ENCODE measurements around the gene NUP37.
A peak's percentile ranks its signal among the peaks of the same experiment; 100 is the strongest.
"Not testable (repeated sequence)": the region's sequence is repeated elsewhere in the genome, so short reads cannot be mapped to it uniquely, and the experiment has no call there.

The NUP37 gene, protein sequence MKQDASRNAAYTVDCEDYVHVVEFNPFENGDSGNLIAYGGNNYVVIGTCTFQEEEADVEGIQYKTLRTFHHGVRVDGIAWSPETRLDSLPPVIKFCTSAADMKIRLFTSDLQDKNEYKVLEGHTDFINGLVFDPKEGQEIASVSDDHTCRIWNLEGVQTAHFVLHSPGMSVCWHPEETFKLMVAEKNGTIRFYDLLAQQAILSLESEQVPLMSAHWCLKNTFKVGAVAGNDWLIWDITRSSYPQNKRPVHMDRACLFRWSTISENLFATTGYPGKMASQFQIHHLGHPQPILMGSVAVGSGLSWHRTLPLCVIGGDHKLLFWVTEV

DNA sequence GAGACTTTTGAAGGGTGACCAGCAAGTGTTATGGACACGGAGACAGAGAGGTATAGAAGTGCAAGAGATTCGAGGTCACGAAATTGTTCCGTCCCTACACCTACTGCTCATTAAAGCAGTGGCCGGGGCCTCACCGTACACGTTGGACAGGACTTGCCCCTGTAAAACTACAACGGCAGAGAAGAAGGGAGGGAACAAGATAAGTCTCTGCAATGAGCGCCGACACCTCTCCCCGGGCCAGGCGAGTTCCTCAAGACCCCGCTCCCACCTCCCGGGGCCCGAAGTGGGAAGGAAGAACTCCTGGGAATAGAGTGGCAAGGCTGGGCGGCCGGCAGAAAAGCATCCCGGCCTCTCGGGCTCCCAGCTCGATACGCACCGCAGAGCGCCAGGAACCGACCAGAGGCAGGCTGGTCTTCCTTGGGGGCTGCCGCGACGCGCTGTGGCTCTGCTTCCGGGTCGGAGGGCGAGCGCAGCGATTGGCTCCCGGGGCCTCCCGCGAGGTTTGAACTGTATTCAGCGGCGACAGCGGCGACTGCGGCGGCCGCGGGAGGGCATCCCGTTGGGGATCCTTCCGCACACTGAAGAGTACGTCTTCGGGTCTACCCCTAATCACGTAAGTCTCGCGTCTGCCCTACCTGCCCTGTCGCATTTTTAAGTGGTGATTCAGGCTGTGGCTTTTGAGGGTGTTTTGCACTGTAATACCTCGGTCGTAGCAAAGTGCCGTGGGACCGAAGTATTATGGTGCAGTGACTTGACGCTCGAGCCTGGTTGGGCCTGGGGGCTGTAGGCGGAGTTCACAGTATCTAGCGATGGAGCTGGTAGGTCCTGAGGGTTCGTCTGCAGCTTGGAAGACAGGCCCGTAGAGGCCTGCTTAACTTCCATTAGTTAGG lies at the start of gene NUP37, which contains the start of gene PARPBP:
TSS of gene NUP37 (minus strand) at position 441 of the 890 bp plus-strand sequence. CDS start 1,596 bp downstream, outside the sequence.
TSS of gene PARPBP (plus strand) at position 510 of the 890 bp plus-strand sequence. CDS start 3,706 bp downstream, outside the sequence.
- peak; percentile 80 for DNase-seq (ENCODE audit: low read depth)

DNA sequence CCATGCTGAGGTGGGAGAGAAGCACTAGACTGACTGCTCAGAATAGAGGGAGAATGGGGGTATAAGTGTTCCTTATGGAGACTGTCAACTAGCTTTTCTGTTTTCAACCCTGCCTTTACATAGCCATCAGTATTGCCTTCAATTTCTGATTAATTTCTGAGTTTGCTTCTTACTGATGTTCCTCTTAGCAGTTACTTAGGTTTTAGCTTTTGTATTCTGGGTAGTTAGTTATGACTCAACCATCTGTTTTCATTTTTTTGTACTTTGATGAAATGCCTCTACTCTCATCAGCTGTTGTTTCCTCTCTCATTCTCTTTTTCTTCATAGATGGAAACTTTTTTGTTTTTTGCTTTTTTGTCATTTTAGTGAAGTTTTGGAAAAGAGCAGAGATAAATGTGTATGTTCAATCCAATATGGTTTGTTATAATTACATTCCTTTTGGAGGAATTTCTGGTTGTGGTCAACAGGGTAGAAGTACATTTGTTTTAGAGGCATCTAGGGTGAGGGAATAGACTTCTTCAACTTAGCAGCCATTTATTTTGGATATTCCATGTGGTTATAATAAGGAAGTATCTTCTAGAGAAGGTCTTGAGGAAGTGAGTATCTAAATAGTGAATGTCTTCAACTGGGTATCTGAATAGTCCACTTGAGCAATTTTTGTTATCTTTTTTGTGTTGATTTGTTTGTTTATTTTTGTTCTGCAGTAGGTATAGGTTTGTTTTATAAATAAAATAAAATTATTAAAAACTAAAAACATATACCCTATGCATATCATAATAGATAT lies 48.1 kb upstream of the NUP37 start:
- DNase-seq (ENCODE audit: low read depth): no peak

DNA sequence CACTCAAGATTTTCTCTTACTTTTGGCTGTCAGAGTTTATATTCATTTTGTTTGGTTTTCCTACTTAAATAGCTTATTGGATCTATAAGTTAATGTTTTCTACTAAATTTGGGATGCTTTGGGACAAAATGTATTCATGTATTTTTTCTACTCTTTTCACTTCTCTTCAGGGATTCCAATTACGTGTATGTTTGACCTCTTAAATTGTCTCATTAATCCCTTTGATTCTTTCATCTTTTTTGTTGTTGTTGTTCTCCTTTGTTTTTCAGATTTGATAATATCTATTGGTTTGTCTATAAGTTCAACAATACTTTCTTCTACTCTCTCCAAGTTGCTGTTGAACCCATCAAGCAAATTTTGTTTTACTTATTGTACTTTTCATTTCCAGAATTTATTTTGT lies 43.5 kb upstream of the NUP37 start:
- no peak for DNase-seq (ENCODE audit: low read depth)

DNA sequence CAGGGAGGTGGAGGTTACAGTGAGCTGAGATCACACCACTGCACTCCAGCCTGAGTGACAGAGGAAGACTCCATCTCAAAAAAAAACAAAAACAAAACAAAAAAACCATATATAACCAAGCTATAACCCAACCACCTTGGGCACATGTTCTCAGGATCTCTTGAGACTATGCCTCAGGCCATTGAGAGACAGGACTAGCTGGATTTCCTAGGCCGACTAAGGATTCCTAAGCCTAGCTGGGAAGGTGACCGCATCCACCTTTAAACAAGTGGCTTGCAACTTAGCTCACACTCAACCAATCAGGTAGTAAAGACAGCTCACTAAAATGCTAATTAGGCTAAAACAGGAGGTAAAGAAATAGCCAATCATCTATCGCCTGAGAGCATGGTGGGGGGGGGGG lies 35.3 kb upstream of the NUP37 start:
- DNase-seq (ENCODE audit: low read depth): not testable (repeated sequence)

DNA sequence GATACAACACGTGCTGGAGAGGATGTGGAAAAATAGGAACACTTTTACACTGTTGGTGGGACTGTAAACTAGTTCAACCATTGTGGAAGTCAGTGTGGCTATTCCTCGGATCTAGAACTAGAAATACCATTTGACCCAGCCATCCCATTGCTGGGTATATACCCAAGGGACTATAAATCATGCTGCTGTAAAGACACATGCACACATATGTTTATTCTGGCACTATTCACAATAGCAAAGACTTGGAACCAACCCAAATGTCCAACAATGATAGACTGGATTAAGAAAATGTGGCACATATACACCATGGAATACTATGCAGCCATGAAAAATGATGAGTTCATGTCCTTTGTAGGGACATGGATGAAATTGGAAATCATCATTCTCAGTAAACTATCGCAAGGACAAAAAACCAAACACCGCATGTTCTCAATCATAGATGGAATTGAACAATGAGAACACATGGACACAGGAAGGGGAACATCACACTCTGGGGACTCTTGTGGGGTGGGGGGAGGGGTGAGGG lies 27.2 kb upstream of the NUP37 start:
- not testable (repeated sequence) for DNase-seq (ENCODE audit: low read depth)

DNA sequence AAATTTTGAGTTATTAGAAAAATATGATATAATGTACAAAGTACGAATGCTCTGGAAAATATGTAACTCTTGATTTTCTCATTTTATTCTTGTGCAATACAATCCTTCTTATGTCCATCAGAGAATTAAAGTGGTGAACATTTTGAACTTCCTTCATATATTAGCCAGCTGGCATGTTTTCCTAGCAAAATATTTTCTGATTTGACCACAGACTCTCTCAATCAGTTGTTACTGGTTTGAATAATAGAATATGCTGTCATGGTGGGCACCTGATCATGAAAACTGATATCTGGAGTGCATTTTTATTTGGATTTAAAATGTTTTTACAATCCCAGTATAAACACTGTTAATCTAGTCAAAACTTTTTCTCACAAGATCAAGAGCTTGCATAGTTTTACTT lies 24.3 kb upstream of the NUP37 start:
- DNase-seq (ENCODE audit: low read depth): no peak

DNA sequence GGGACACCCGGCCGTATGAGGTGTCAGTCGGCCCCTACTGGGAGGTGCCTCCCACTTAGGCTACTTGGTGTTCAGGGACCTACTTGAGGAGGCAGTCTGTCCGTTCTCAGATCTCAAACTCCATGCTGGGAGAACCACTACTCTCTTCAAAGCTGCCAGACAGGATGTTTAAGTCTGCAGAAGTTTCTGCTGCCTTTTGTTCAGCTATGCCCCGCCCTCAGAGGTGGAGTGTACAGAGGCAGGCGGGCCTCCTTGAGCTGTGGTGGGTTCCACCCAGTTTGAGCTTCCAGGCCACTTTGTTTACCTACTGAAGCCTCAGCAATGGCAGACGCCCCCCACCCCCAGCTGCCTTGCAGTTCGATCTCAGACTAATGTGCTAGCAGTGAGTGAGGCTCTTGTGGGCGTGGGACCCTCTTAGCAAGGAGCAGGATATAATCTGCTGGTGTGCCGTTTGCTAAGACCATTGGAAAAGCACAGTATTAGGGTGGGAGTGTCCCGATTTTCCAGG lies 23.0 kb upstream of the NUP37 start:
- DNase-seq (ENCODE audit: low read depth): not testable (repeated sequence)

DNA sequence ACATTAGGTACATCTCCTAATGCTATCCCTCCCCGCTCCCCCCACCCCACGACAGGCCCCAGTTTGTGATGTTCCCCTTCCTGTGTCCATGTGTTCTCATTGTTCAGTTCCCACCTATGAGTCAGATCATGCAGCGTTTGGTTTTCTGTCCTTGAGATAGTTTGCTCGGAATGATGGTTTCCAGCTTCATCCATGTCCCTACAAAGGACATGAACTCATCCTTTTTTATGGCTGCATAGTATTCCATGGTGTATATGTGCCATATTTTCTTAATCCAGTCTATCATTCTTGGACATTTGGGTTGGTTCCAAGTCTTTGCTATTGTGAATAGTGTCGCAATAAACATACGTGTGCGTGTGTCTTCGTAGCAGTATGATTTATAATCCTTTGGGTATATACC lies 17.7 kb upstream of the NUP37 start:
- not testable (repeated sequence) for DNase-seq (ENCODE audit: low read depth)

DNA sequence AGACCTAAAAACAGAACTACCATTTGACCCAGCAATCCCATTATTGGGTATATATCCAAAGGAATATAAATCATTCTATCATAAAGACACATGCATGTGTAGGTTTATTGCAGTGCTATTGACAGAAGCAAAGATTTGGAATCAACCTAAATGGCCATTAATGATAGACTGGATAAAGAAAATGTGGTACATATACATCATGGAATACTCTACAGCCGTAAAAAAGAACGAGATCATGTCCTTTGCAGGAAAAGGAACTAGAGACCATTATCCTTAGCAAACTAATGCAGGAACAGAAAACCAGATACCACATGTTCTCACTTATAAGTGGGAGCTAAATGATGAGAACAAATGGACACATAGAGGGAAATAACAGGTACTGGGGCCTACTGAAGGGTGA lies 11.5 kb upstream of the NUP37 start:
- DNase-seq (ENCODE audit: low read depth): not testable (repeated sequence)

DNA sequence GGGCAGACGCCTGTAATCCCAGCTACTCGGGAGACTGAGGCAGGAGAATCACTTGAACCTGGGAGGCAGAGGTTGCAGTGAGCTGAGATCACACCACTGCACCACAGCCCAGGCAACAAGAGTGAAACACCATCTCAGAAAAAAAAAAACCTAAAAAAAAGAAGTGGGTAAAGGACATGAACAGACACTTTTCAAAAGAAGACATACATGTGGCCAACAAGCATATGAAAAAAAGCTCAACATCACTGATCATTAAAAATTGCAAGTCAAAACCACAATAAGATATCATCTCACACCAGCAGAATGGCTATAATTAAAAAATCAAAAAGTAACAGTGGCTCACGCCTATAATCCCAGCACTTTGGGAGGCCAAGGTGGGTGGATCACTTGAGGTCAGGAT lies 10.8 kb upstream of the NUP37 start:
- DNase-seq (ENCODE audit: low read depth): not testable (repeated sequence)

DNA sequence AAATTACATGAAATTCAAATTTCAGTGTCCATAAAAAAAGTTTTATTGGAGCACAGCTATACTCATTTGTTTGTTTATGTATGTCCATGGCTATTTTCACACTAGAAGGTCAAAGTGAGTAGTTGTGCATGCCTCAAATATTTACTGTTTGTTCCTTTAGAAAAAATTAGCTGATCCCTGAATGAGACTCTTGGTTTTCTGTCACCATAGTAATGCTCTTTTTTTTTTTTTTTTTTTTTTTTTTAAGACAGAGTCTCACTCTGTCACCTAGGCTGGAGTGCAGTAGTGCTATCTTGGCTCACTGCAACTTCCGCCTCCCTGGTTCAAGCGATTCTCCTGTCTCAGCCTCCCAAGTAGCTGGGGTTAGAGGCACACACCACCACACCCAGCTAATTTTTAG lies 1.4 kb upstream of the NUP37 start:
- not testable (repeated sequence) for DNase-seq (ENCODE audit: low read depth)

DNA sequence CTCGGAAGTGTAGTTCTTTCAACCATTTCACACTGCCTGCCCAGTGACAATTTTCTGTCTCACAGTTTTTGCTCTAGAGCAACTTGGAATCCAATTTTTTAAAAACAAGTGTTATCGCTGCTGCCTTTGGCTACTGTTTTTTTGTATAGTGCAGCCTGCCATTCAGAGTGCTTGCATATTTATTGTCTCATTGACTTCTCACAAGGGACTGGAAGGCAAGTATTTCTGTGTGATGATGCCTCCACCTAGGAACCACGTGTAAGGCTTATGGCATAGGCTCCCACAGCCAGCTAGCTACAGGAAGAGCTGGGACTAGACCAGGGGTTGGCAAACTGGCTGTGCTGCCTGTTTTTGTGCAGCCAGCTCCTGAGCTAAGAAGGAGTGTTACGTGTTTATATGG lies 972 bp upstream of the NUP37 start:
- no peak for DNase-seq (ENCODE audit: low read depth)

DNA sequence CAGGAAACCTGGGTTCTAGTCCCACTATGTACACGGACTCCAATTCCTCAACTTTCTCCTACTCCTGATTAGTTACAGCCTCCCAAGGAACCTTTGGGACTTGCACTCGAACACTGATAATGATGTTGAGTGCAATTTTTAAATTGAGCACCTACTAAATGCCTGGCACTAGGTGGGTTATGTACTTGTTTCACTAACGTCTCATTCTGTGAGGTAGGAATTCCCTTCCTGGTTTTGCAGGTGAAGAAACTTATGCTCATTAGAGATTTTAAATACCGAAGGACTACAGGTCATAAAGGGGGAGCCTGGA lies 605 bp upstream of the NUP37 start:
- DNase-seq (ENCODE audit: low read depth): no peak

DNA sequence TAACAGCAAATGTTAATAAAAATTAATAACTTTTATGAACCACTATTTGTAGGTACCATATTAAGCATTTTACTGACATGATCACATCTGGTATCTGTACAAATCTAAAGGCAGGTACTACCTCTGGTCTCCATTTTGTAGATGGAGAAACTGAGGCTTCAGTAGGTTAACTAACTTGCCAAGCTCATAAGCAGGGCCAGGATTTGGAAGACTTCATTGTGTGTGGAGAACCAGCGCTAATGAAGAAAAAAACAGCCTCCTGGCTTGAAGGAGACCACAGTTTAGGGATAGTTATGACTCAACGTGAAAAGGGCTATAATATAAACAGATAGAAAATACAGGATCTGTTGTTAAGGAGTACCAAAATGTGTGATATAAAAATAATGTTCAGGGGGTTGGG lies 1.0 kb downstream of the NUP37 start:
- DNase-seq (ENCODE audit: low read depth): no peak

DNA sequence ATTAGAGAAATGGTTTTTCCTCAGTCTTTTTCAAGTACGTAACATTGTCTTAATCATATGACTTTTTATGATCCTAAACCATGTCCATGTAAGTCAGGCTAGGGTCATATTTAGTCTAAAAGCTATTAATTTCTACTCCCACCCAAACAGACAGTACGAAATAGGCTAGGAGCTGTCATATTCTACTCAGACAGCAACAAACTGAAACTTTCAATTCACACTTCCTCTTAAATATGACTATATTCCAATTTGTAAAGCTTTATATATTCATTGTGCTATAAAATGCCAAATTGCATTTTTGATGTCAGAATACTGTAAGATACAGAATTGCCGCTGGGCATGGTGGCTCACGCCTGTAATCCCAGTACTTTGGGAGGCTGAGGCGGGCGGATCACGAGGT lies 3.5 kb downstream of the NUP37 start:
- DNase-seq (ENCODE audit: low read depth): no peak

DNA sequence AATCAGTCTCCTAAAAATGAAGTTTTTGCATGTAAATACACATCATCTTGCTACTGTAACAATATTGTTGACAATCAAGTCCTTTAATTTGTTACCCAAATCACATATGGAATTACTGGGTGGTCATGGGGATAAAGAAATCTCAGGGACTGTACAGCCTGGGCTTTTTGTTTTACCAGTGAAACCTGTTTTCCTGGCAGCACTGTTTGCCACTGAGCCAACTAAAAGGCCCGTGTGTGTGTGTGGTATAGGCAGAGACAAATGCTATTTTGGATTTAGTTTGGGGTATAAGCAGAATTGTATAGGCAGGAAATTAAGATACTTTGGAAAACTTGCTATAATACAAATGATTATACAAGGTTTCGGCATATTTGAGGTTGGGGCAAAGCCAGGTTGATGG lies 5.7 kb downstream of the NUP37 start:
- no peak for DNase-seq (ENCODE audit: low read depth)

DNA sequence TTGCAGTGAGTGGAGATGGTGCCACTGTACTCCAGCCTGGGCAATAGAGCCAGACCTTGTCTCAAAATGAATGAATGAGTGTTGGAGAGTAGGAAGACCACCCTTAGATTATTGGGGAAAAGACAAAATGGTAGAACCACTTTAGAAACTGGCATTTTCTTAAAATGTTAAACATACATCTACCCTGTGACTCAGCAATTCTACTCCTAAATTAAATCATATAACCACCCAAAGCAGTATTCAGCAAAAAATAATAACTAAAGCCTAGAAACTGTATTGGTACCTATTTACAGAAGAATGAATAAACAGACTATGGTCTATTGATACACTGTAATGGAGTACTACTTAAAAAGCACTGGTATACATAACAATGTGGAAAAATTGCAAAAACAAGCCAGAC lies 9.1 kb downstream of the NUP37 start:
- DNase-seq (ENCODE audit: low read depth): no peak

DNA sequence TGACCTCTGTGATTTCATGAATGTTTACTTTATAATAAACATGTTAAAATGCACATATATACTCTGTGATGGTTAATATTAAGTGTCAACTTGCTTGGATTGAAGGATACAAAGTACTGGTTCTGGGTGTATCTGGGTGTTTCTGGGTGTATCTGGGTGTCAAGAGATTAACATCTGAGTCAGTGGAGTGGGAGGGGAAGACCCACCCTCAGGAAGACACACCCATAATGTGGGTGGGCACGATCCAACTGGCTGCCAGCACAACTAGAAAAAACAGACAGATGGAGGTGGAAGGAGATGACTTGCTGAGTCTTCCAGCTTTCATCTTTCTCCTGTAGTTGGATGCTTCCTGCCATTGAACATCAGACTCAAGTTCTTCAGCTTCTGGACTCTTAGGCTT lies 11.9 kb downstream of the NUP37 start:
- DNase-seq (ENCODE audit: low read depth): no peak

DNA sequence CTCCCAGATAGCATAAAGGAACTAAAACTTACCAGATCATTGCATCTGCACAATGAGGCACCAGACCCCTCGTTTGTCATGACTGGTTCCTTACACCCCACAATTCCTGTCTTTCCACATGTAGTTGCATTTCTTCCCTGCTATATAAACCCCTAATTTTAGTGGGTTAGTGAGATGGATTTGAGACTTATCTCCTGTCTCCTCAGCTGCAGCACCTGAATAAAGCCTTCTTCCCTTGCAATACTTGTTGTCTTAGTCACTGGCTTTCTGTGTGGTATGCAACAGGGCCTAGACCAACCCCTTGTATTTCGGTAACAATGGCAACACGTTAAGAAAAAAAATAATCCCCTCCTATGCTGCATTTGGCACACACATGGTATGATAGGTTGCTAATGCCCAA lies 13.0 kb downstream of the NUP37 start:
- no peak for DNase-seq (ENCODE audit: low read depth)

DNA sequence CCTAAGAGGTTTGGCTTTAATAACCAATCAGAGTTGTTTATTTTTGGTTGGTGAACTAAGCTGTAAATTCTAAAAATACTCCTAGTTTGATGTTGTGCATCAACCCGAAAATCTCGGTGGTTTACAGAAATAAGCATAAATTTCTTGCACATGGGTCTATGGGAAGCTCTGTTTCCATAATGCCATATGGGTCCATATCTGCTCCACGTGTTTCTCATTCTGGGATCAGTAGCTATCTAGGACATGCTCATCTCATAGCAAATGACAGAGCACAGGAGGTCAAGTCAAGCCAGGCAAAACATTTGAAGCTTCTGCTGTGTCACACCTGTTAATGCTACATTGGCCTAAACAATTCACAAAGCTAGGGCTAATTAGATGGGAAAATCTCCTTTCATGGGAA lies 23.1 kb downstream of the NUP37 start:
- no peak for DNase-seq (ENCODE audit: low read depth)

DNA sequence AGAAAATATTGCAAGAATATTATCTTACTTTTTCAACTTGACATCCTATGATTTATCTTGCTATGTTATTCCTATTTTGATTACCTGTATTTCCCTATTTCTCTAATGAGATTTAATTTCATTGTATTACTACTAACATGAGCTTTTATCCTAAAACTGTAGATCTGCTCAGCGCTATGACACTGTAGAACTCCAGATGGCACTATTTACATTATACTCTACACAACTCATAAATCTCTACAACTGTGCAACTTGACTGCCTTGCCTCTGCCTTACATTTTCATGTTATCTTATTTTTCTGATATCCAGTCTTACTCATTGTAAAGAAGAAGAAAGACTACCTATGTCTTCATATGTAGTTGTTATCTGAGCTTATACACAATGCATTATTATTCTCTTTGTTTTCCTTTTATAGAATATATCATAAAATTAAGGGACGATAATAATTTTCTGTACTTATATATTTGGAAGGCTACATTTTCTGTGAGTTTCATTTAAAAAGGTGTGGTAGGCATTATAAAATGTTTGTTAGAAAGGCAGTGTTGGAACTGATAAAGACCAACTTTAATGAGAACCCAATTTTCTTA lies 24.1 kb downstream of the NUP37 start:
- DNase-seq (ENCODE audit: low read depth): no peak

DNA sequence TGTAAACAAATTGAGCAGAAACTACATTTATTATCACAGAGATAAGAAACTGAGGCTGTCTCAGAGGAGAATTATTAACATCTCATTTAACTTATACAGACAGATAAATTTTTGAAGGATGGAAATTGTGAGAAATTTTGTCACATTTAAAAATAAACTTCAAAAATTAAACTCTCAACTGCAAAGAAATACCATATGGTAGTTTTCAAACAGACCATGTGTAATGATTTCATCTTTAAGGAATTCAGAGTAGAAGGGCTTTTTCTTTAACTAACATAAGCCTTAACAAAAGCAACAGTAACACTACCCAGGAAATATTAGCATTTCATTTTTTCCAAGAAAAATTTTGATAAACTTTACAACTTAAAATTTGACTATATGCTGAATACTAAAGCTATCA lies 26.6 kb downstream of the NUP37 start:
- DNase-seq (ENCODE audit: low read depth): no peak

Data from stimulated activated CD4-positive, alpha-beta T cell treated with anti-CD3 and anti-CD28 coated beads, Interleukin-2, amount 100 ng/mL, for 4 hours (primary cell).